Measurements from ENCODE around the gene GTF2H4.

The GTF2H4 gene

DNA sequence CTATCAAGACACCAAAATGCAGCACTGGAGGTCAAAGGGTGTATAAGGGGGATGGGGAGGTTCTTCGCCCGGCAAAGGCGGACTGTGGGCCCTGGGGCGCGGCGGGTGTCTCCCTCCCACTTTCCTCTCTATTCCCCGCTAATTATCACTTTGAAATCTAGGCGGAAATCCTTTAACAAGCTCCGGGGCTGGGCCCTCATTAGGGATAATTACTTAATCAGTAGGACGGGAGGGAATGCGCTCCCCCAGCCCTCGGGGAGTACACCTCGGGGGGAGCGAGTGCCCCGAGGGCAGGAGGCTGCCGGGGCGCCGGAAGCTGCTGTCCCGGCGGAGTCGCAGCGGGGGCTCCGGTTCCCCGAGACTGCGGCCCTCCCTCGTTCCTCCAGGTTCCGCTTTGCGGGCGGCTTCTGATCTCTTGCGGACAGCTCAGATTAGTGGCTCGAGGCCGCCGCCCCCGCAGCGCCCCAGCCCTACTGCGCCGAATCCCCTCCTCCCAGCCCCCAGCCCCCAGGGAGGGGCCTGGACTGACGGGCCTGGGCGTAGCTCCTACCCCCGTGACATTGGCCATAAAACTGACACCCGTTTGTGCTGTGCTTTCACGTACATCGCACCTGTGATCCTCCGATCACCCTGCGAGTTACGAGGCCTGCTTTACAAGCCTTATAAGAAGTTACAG lies 47.5 kb downstream of the GTF2H4 start:
- peak; percentile 59 for DNase-seq (ENCODE audit: low read depth)

GRCh38 chr6:30957716-30958115 lies 49.7 kb downstream of the GTF2H4 start:
- no peak for DNase-seq (ENCODE audit: low read depth)

DNA sequence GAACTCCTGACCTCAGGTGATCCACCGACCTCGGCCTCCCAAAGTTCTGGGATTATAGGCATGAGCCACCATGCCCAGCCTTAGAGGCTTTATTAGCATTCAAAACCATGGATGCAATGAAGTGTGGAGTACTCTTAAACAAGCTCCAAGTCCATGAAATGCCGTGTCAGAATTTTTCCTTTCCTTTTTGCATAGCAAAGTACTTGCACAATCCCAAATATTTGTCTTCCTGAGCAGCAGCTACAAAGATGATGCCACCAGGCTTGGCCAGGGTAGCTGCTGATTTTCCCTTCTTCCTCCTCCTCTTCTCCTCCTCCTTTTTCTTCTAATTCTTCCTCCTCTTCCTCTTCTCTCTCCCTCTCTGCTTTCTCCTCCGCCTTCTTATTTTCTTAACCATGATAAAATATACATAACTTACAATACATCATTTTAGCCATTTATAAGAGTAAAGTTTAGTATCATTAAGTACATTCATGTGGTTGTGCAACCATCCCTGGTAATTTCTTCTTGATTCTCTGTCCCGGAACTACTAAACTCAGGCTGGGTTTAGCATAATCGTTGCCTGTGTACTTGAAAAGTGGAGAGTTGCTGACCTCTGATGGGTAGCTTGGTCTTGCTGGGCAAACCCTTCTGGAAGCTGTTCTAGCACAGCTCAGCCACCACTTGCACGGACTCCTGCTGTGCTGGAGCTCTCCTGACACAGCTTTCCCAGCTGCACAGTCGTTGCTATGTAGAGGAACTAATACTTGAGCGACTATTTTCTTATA lies 53.1 kb downstream of the GTF2H4 start:
- no peak for DNase-seq (ENCODE audit: low read depth)

- DNase-seq (ENCODE audit: low read depth) = no peak
Measured at GRCh38 chr6:30962716-30963115, 54.7 kb downstream of the GTF2H4 start.

DNA sequence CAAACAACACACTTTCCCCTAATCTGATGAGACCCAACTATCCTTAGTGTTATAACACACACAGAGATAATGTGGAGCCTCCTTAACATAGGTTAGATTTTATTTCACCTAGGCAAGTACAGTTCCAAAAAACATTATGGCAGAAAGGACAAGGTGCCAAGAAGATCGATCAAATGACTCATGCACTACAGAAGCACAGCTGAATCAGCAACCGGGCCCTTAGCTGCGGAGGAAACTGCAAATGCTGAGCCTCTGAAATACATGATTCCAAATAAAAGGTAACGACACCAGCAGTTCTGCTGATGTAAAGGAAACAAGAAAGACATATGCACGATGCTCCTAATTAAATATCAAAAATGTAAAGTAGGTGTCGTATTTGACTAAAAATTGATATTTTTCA lies 55.6 kb downstream of the GTF2H4 start:
- DNase-seq (ENCODE audit: low read depth) = no peak
